Non-pigmented ciliary epithelial cell (primary cell): Measurements from ENCODE around the gene NUP133.
A peak's percentile ranks its signal among the peaks of the same experiment; 100 is the strongest.
"Not testable (repeated sequence)": the region's sequence is repeated elsewhere in the genome, so short reads cannot be mapped to it uniquely, and the experiment has no call there.

Experiments used
- DNase-seq: peaks from one replicate; pipeline ENCODE4 v3.0.0-alpha.2; 2010; ENCODE audit warnings: low read depth

NUP133 gene

DNA sequence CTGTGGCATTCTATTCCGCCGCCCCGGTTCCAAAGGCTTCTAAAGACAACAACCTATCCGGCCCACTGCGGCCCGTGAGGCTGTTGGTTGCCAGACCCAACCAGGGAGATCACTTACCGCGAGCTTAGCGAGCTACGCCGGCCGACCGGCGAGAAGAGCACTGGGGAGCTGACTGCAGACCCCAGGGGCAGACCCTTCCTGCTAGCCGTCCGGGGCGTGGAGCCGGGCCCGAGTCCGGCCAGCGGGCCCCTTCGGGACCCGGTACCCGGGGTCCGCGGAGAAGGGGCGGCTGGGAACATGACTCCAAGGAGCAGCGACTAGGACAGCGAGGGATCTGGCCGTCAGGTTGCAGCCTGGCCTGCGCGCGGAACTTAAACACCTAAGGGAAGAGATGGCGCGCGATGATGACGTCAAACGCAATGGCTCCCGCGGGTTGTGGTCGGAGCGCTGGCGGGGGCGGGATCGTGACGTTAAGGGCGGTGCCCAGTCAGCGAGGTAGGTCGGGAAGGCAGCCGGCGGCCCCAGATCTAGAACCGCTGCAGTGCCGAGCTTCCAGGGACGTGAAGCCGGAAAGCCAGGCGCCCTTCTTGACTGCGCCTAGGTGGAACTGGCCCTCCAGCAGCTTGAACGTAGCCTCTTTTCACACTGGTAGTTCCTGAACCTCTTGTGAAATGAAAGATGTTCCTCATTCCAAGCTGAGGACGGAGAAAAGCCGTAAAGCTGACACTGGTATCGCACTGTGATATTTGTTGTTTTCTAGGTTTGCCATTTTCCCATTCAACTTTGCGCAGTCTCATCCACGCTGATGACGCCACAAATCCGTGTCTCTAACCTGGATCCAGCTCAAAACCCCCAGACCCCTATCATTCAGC lies at the start of gene NUP133:
NUP133 (minus strand) TSS at position 391 of the 872 bp plus-strand sequence; CDS start at position 299, 92 bp downstream.
- DNase-seq: peak; percentile 88

- no peak for DNase-seq
Observed at GRCh38 chr1:229557200-229557850, 49.2 kb upstream of the NUP133 start.

DNA sequence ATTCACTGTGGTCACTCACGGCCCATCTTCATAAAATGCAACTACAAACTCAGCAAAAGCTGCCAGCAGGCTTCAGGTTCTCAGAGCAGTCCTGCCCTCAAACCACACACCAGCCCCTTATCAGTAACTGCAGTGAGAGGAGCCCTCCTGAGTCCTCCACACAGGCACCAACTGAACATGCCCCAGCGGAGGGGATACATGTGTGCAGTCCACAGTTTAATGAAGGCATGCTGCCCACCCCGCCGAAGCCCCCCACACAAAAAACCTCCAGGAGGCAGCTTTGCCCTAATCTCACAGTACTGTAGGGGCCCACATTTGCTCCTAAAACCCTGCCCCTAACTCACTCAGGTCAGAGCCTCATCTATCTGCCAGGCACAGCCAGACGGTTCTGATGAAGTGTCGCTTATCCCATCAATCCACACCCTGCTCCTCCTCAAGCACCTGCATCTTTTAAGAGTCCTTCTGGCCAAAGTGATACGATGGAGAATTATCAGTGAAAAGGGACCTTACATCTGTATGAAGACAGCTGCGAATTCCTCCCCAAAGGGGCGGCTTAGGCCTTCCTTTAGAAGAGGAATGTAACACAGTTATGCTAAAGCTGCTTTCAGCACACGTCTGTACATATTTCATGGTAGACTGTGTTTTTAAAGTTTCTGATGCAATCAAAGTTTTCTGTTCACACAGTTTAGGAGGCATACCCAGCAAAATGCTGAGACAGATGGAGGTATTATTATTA lies 46.9 kb upstream of the NUP133 start:
- DNase-seq: no peak

- no peak for DNase-seq
Observed at GRCh38 chr1:229553621-229554130, 45.5 kb upstream of the NUP133 start.

DNA sequence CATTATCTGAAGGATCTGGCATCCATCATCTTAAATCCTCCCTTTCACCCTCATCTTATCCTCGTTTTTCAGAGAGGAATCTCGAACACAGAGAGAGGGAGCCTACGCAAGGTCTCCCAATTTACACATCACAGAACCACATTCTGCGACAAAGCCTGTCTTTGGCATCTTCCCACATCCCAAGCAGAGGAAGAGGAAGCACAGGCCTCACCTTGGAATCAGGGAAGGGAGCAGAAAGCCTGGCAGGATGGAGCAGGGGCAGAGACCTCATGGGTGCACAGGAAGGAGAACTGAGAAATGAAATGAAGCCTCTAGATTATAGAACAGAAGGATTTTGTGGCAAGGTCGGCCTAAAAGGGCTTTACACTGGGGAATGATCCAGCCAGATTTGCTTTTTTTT lies 44.6 kb upstream of the NUP133 start:
- DNase-seq: no peak

DNA sequence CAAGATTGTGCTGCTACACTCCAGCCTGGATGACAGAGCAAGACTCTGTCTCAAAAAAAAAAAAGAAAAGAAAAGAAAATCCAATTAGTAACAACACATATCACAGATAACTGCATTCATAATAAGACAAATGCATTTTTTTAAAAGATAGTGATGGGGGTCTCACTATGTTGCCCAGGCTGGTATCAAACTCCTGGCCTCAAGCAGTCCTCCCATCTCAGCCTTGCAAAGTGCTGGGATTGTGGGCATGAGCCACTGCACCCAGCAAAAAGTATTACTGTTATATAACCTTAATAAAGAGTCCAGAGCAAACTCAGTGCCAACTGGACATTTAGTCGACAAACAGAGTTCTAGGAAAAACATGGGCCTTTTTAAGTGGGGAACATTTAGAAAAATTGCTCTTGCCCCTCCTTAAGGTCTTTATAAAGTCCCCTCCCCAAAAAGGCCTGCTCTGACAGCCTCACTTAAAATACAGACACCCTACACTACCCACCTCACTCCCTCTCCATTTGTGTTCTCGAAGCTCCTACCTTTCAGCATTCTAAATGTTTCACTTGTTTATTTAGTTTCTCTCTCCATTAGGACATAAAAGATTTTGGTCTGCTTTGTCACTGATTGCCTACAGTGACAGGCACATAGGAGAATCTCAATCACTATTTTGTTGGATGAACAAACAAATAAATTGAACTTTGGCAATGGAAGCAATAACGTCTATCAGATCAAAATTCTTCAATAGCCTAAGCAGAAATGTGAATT lies 42.8 kb upstream of the NUP133 start:
- no peak for DNase-seq

DNA sequence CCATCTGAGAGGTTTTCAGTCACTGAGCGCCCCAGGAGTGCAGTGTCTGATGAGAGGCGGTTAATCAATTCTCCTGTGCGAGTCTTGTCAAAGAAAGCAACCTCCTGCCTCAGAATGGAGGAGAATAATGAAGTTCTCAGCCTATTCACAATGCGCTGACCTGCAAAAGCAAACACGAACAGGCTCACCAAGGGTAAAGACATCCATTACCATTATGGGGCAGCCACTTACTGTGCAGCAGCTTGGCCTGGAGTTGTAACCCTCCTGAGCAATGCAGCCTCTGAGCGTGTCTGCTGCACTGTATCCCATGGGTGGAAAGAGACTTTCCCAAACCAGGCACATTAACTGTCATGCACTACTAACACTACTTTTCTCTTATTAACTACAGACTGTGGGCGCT lies 39.4 kb upstream of the NUP133 start:
- DNase-seq: no peak

DNA sequence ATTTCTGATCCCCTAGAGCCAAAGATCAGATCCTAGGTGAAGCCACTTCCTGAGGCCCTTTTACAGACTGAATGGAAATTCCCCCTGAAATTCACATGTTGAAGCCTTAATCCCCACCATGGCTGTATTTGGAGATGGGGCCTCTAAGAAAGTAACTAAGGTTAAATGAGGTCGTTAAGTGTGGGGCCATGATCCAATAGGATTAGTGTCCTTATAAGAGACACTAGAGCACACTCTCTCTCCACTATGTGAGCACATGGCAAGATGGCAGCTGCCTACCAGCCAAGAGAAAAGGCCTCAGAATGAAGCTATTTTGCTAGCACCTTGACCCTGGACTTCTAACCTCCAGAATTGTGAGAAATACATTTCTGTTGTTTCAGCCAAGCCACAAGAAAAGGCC lies 36.4 kb upstream of the NUP133 start:
- no peak for DNase-seq

DNA sequence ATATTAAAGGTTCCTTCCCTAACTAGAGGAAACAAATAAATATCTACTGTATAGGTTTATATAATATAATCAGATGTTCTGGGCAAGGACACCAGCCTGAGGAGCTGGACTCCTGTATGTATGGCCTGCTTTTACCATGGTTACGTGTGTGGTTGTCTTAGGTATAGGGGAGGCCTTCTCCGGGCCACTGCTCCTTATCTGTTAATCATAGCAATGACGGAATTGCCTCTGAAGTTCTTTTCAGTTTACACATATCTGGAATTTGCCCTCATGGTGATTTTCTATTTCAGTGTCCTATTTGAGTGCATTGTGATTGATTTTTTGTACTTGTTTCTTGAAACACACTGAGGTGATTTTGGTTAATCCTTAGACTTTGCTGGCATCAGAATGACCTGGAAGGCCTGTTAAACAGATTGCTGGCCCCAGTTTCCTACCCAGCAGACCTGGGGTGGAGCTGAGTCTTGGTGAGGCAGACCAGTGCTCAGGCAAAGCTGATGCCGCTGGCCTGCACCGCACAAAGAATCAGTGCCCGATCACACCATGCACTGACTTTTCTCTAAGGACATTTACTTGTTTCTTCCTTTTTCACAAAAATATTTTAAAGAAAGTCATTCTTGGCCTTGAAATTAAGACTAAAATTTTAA lies 31.8 kb upstream of the NUP133 start:
- DNase-seq: no peak

GRCh38 chr1:229538945-229539344 lies 30.8 kb upstream of the NUP133 start:
- DNase-seq: no peak

DNA sequence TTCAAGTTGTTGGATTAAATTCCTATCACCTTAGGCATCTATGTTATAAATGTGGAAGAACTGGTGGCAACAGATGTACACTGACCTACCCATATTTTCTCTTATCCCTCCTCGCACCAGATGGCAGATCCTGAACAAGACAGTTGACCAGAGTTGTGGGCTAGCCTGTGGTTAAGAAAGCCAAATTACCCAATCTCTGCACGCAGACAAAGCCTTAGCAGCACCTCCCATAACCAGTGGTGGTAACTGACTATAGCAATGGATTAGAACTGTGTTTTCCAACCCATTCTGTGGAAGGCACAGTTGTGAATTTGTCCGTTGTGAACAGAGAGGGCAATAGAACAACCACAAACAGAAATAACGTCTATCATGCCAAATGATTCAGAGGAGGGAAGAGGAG lies 29.8 kb upstream of the NUP133 start:
- no peak for DNase-seq

DNA sequence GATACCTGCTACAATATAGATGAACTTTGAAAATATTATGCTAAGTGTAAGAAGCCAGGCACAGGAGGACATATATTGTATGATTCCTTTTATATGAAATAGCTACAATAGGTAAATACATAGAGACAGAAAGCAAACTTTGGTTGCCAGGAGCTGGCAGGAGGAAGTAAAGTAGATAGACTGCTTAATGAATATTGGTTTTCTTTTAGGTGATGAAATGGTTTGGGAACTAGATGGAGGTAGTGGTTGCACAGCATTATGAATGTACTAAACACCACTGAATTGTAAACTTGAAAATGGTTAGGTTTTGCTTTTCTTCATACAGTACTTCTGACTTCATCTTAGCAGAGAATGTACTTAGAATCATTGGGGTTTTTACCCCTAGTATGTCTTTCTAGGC lies 28.8 kb upstream of the NUP133 start:
- no peak for DNase-seq

- no peak for DNase-seq
Observed at GRCh38 chr1:229535230-229535629, 27.1 kb upstream of the NUP133 start.

GRCh38 chr1:229531326-229531725 lies 23.2 kb upstream of the NUP133 start:
- no peak for DNase-seq

DNA sequence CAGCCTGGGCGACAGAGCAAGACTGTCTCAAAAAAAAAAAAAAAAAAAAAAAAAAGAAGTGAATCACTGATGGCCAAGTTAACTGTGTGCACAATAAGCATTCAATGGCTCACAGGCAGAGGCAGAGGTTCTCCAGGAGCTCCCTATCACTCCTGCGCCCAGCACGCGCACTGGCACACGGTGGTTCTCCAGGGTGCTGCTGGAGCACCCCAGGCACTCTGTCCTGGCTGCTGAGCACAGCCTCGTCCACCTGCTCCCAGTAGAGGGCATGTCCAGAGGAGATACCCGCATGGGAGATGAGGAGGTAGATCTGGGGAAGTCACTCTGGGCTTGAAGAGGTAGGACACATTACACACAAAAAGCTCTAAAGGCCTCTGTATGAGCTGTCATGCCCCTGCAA lies 21.5 kb upstream of the NUP133 start:
- DNase-seq: no peak

- no peak for DNase-seq
Observed at GRCh38 chr1:229526695-229527094, 18.6 kb upstream of the NUP133 start.

- no peak for DNase-seq
Observed at GRCh38 chr1:229523052-229523451, 14.9 kb upstream of the NUP133 start.

- peak; percentile 38 for DNase-seq
Observed at GRCh38 chr1:229514578-229515275, 6.6 kb upstream of the NUP133 start.

GRCh38 chr1:229511625-229512024 lies 3.5 kb upstream of the NUP133 start:
- DNase-seq: not testable (repeated sequence)

DNA sequence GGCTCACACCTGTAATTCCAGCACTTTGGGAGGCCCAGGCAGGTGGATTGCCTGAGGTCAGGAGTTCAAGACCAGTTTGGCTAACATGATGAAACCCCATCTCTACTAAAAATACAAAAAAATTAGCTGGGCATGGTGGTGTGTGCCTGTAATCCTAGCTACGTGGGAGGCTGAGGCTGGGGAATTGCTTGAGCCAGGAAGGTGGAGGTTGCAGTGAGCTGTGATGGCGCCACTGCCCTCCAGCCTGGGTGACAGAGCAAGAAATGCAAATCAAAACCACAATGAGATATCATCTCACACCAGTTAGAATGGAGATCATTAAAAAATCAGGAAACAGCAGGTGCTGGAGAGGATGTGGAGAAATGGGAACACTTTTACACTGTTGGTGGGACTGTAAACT lies 3.1 kb upstream of the NUP133 start:
- DNase-seq: not testable (repeated sequence)

GRCh38 chr1:229509576-229509975 lies 1.4 kb upstream of the NUP133 start:
- peak; percentile 47 for DNase-seq
